H1 (cell line): ENCODE results near the gene RNFT2. TPM values are rescaled to one million over a fixed set of nuclear protein-coding genes. Genes with fewer than 3 reads are reported as not detected.

Source experiments
- CTCF ChIA-PET: fragments of 300-600 bp; sonication (Branson Sonifier 250); formaldehyde crosslinking; loops from one replicate; lab custom pipeline; 2021; ENCODE audit not compliant: partially characterized antibody; lab: Charles Lee
- POLR2A ChIA-PET: fragments of 300-600 bp; sonication (Branson Sonifier 250); formaldehyde crosslinking; loops from one replicate; lab custom pipeline; 2021; ENCODE audit warnings: inconsistent platforms; ENCODE audit not compliant: partially characterized antibody; lab: Charles Lee
- DNase-seq, 2 experiments: peaks; one replicate each; pipeline versions ENCODE4 v3.0.0 to v3.0.0-alpha.2; 2010 to 2022; ENCODE audit warnings: low spot score in 2 of 2, low read depth in 1 of 2, mixed read lengths in 1 of 2
- FAIRE-seq: peaks from 2 replicates; lab custom pipeline; 2011; peaks lifted over from hg19 to GRCh38; lab: Jason Lieb, UNC
- H2AFZ ChIP-seq: 2 replicates; pipeline ENCODE4 v1.8.1; 2012; ENCODE audit warnings: low read length, inconsistent platforms
- H2AK5ac ChIP-seq: 2 replicates; pipeline ENCODE4 v1.6.1; 2013; ENCODE audit warnings: low read depth, low read length
- H2BK120ac ChIP-seq: replicated peaks from 2 replicates; pipeline ENCODE3; 2013; ENCODE audit warnings: low read depth, low read length, inconsistent platforms
- H2BK12ac ChIP-seq: 2 replicates; pipeline ENCODE4 v1.6.1; 2013; ENCODE audit warnings: low read depth, low read length
- H2BK15ac ChIP-seq: 2 replicates; pipeline ENCODE4 v1.6.1; 2013; ENCODE audit warnings: low read length
- H2BK20ac ChIP-seq: 2 replicates; pipeline ENCODE4 v1.6.1; 2013; ENCODE audit warnings: low read length
- H2BK5ac ChIP-seq: 2 replicates; pipeline ENCODE4 v1.6.1; 2013; ENCODE audit warnings: low read depth, low read length
- H3K14ac ChIP-seq: 2 replicates; pipeline ENCODE4 v1.6.1; 2013; ENCODE audit warnings: inconsistent platforms; ENCODE audit not compliant: insufficient read length
- H3K18ac ChIP-seq: 2 replicates; pipeline ENCODE4 v1.6.1; 2013; ENCODE audit warnings: low read length; ENCODE audit errors: extremely low read depth
- H3K23ac ChIP-seq: 2 replicates; pipeline ENCODE4 v1.6.1; 2013; ENCODE audit warnings: inconsistent platforms; ENCODE audit not compliant: insufficient read length
- H3K23me2 ChIP-seq: 2 replicates; pipeline ENCODE4 v1.6.1; 2013; ENCODE audit warnings: low read depth, low read length
- H3K27ac ChIP-seq: 2 replicates; pipeline ENCODE4 v1.6.1; 2011; ENCODE audit warnings: low read depth, low read length, inconsistent platforms
- H3K27me3 ChIP-seq, 4 experiments: replicated peaks in 1 of 4; 1 replicate in 1 of 4; 2 replicates in 3 of 4; pipeline versions ENCODE4 v1.6.1 to v1.8.1; 2011 to 2013; ENCODE audit warnings: low read length in 3 of 4, mild to moderate bottlenecking in 3 of 4, inconsistent platforms in 2 of 4, mixed read lengths in 2 of 4, moderate library complexity in 1 of 4; ENCODE audit not compliant: control insufficient read depth in 3 of 4, insufficient read depth in 3 of 4; ENCODE audit errors: extremely low read depth in 1 of 4
- H3K36me3 ChIP-seq, 4 experiments: 2 replicates each; pipeline versions ENCODE4 v1.6.1 to v1.8.1; 2011 to 2013; ENCODE audit warnings: mild to moderate bottlenecking in 4 of 4, low read length in 3 of 4, moderate library complexity in 2 of 4, control low read depth in 1 of 4, inconsistent platforms in 1 of 4; ENCODE audit not compliant: insufficient read depth in 4 of 4, control insufficient read depth in 2 of 4
- H3K4ac ChIP-seq: replicated peaks from 2 replicates; pipeline ENCODE3; 2013; ENCODE audit warnings: low read length, low read depth, mixed read lengths, inconsistent platforms; ENCODE audit not compliant: insufficient read length
- H3K4me1 ChIP-seq, 4 experiments: replicated peaks in 1 of 4; 1 replicate in 1 of 4; 2 replicates in 3 of 4; pipeline versions ENCODE4 v1.6.1 to v1.8.1; 2011 to 2013; ENCODE audit warnings: low read length in 3 of 4, inconsistent platforms in 2 of 4, mixed read lengths in 1 of 4; ENCODE audit not compliant: insufficient read depth in 4 of 4, control insufficient read depth in 3 of 4
- H3K4me2 ChIP-seq, 2 experiments: 2 replicates each; pipeline versions ENCODE4 v1.6.1 to v1.8.1; 2011 to 2013; ENCODE audit warnings: low read depth in 2 of 2, low read length in 2 of 2, control low read depth in 1 of 2, inconsistent platforms in 1 of 2, mild to moderate bottlenecking in 1 of 2; ENCODE audit not compliant: insufficient read depth in 1 of 2
- H3K4me3 ChIP-seq, 4 experiments: fragments of 200-600, 300-600 bp in 1 of 4; sonication (generic), shearing (Covaris generic), sonication (Bioruptor Twin) in 1 of 4; 2 replicates each; pipeline versions ENCODE4 v1.5.1 to v1.8.1; 2011 to 2016; ENCODE audit warnings: low read length in 4 of 4, low read depth in 3 of 4, control low read depth in 2 of 4, inconsistent platforms in 2 of 4, mild to moderate bottlenecking in 2 of 4, mixed read lengths in 1 of 4, moderate library complexity in 1 of 4; ENCODE audit not compliant: insufficient read depth in 2 of 4; ENCODE audit errors: extremely low read depth in 1 of 4
- H3K56ac ChIP-seq: replicated peaks from 2 replicates; pipeline ENCODE3; 2013; ENCODE audit warnings: low read depth, mild to moderate bottlenecking, mixed read lengths, low read length, inconsistent platforms; ENCODE audit not compliant: insufficient read length
- H3K79me1 ChIP-seq: 2 replicates; pipeline ENCODE4 v1.6.1; 2013; ENCODE audit warnings: low read depth, low read length, control low read depth
- H3K79me2 ChIP-seq, 2 experiments: 2 replicates each; pipeline versions ENCODE4 v1.6.1 to v1.8.1; 2012 to 2013; ENCODE audit warnings: low read length in 2 of 2, mild to moderate bottlenecking in 2 of 2, inconsistent platforms in 1 of 2; ENCODE audit not compliant: insufficient read depth in 2 of 2, control insufficient read depth in 1 of 2
- H3K9ac ChIP-seq, 4 experiments: replicated peaks in 1 of 4; 1 replicate in 1 of 4; 2 replicates in 3 of 4; pipeline versions ENCODE4 v1.6.1 to v1.8.1; 2011 to 2013; ENCODE audit warnings: low read depth in 3 of 4, low read length in 3 of 4, control low read depth in 2 of 4, mild to moderate bottlenecking in 2 of 4, moderate library complexity in 2 of 4, inconsistent platforms in 1 of 4; ENCODE audit errors: extremely low read depth in 1 of 4
- H3K9me3 ChIP-seq, 2 experiments: 2 replicates each; pipeline versions ENCODE4 v1.6.1 to v1.8.1; 2012 to 2013; ENCODE audit warnings: mild to moderate bottlenecking in 2 of 2, moderate library complexity in 2 of 2, control low read depth in 1 of 2, inconsistent platforms in 1 of 2, low read depth in 1 of 2, low read length in 1 of 2, mixed read lengths in 1 of 2; ENCODE audit not compliant: insufficient read depth in 2 of 2
- H4K20me1 ChIP-seq, 2 experiments: replicated peaks in 1 of 2; 2 replicates each; pipeline versions ENCODE3 to v1.8.1; 2011 to 2013; ENCODE audit warnings: inconsistent platforms in 2 of 2, low read length in 2 of 2, mild to moderate bottlenecking in 1 of 2; ENCODE audit not compliant: insufficient read depth in 2 of 2, control insufficient read depth in 1 of 2
- H4K5ac ChIP-seq: 2 replicates; pipeline ENCODE4 v1.6.1; 2013; ENCODE audit warnings: low read length, low read depth, mixed read lengths, inconsistent platforms; ENCODE audit not compliant: insufficient read length
- H4K8ac ChIP-seq: 2 replicates; pipeline ENCODE4 v1.8.0; 2013; ENCODE audit warnings: mild to moderate bottlenecking, moderate library complexity, low read length, inconsistent platforms; ENCODE audit not compliant: insufficient read depth; ENCODE audit errors: extremely low read depth
- H4K91ac ChIP-seq: replicated peaks from 2 replicates; pipeline ENCODE3; 2013; ENCODE audit warnings: low read length, mixed read lengths, inconsistent platforms; ENCODE audit not compliant: insufficient read length
- EZH2 ChIP-seq: fragments of 200-600 bp; sonication (generic); IDR thresholded peaks from 2 replicates; pipeline ENCODE4 v1.7.1; 2012; ENCODE audit warnings: low read depth, mild to moderate bottlenecking, moderate library complexity, low read length, inconsistent platforms; ENCODE audit not compliant: severe bottlenecking
- MAX ChIP-seq: IDR thresholded peaks from 2 replicates; pipeline ENCODE4 v1.6.1; 2012; ENCODE audit warnings: inconsistent platforms
- SP2 ChIP-seq: IDR thresholded peaks from 2 replicates; pipeline ENCODE4 v1.6.1; 2012; ENCODE audit warnings: mild to moderate bottlenecking, low read length, inconsistent platforms
- SP4 ChIP-seq: IDR thresholded peaks from 2 replicates; pipeline ENCODE4 v1.6.1; 2012; ENCODE audit warnings: low read length, inconsistent platforms
- WGBS, 2 experiments: shearing (Covaris generic) in 1 of 2; methylation state at CpG; one replicate each; pipeline versions ENCODE4 v1.1.6 to v1.1.7; 2013 to 2015; ENCODE audit warnings: low lambda C conversion rate in 2 of 2, mixed read lengths in 2 of 2, inconsistent platforms in 1 of 2, low coverage in 1 of 2, missing lambda C conversion rate in 1 of 2; ENCODE audit not compliant: insufficient replicate concordance in 2 of 2, insufficient coverage in 1 of 2, insufficient read length in 1 of 2; ENCODE audit errors: extremely low coverage in 1 of 2, missing lambda C conversion rate in 1 of 2; 5-methylcytosine and 5-hydroxymethylcytosine counted together
- polyA plus RNA-seq, 7 experiments: library from polyadenylated mRNA; depleted of rRNA in 3 of 7; stranded (reverse) in 5 of 7; unstranded in 2 of 7; fragments of >200 nt in 5 of 7; fragments of 200-250 nt in 2 of 7; gene quantifications; 1 replicate in 5 of 7; 2 replicates in 1 of 7; 4 replicates in 1 of 7; pipeline versions ENCODE4 v1.2.1 to v1.2.3, GENCODE V29; 2011 to 2013; ENCODE audit warnings: missing spikeins in 2 of 7, mixed read lengths in 2 of 7
- total RNA-seq: library from RNA; stranded (reverse); fragmentation: NEBNext Ultra II Directional; extraction: Animal tissue kit (Norgen Biotek cat#: 25700); gene quantifications from 2 replicates; pipeline ENCODE4 v1.2.1, GENCODE V29; 2021
- TF ChIP-seq, protein P1 (sequence below), 3 experiments: IDR thresholded peaks; 1 replicate in 2 of 3; 2 replicates in 1 of 3; pipeline versions ENCODE4 v1.5.1 to v1.6.1; 2011; ENCODE audit warnings: low read length in 3 of 3, mild to moderate bottlenecking in 3 of 3, inconsistent platforms in 2 of 3, low read depth in 1 of 3, moderate library complexity in 1 of 3; ENCODE audit not compliant: insufficient read depth in 1 of 3; ENCODE audit errors: control extremely low read depth in 1 of 3

The RNFT2 gene
- total and polyA plus RNA-seq, 2 of the 8 experiments (the other 6 are each of a cell fraction or from before 2014, with no cell fraction given): 14.2 to 33.1 TPM

GRCh38 chr12:116859079-116859478 is 121.0 kb downstream of the RNFT2 start:
- Histone ChIP-seq H4K20me1 (no peaks in the 10 kb centered on the region), H3K79me1 (no peaks in the 10 kb centered on the region), H2BK12ac (no peak overlapping the region), H3K4me1 (no peaks in the 10 kb centered on the region), H3K9ac (no peak overlapping the region; a peak in 1 of 7 replicates), H3K18ac (no peak overlapping the region), H2AFZ (no peak overlapping the region), H3K27ac (no peak overlapping the region), H3K9me3 (no peaks in the 10 kb centered on the region), H3K79me2 (no peaks in the 10 kb centered on the region), H3K4me2 (no peak overlapping the region), H2BK5ac (no peak overlapping the region), H3K56ac (no peak overlapping the region), H2BK120ac (no peak overlapping the region), H3K23me2 (no peaks in the 10 kb centered on the region), H3K27me3 (no peaks in the 10 kb centered on the region), H4K8ac (no peak overlapping the region), H2BK15ac (no peak overlapping the region), H3K14ac (no peak overlapping the region), H3K4ac (no peak overlapping the region), H3K4me3 (no peak overlapping the region), H2BK20ac (no peak overlapping the region), H4K91ac (no peak overlapping the region), H2AK5ac (no peak overlapping the region), H3K36me3 (no peaks in the 10 kb centered on the region), H3K23ac (no peak overlapping the region), H4K5ac (no peak overlapping the region)
- no peak for DNase-seq
- no peak for FAIRE-seq
- TF ChIP-seq, protein P1, sequence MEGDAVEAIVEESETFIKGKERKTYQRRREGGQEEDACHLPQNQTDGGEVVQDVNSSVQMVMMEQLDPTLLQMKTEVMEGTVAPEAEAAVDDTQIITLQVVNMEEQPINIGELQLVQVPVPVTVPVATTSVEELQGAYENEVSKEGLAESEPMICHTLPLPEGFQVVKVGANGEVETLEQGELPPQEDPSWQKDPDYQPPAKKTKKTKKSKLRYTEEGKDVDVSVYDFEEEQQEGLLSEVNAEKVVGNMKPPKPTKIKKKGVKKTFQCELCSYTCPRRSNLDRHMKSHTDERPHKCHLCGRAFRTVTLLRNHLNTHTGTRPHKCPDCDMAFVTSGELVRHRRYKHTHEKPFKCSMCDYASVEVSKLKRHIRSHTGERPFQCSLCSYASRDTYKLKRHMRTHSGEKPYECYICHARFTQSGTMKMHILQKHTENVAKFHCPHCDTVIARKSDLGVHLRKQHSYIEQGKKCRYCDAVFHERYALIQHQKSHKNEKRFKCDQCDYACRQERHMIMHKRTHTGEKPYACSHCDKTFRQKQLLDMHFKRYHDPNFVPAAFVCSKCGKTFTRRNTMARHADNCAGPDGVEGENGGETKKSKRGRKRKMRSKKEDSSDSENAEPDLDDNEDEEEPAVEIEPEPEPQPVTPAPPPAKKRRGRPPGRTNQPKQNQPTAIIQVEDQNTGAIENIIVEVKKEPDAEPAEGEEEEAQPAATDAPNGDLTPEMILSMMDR (IDR thresholded peaks at IDR 0.05; ENCODE audit: control extremely low read depth in 1 of 3, insufficient read depth in 1 of 3, low read depth in 1 of 3, low read length in 3 of 3): no peak
- no peak for TF ChIP-seq SP2
- TF ChIP-seq MAX: no peak
- no peak for TF ChIP-seq EZH2
- no peak for TF ChIP-seq SP4
- POLR2A ChIA-PET: interaction anchor here (0.6 to 1.0 kb wide), 3 partner anchors 23 to 83 kb away, joined by 3 read pairs; no protein-coding TSS in a partner anchor
- CTCF ChIA-PET: interaction anchor here (0.8 to 1.8 kb wide), 7 partner anchors 23 to 811 kb away, joined by 3 to 8 read pairs (median 3); no protein-coding TSS in a partner anchor
- WGBS, 2 experiments: 73% methylated on average over 5 of the region's 5 CpGs; no CpG with 5 or more reads in 1 of the 2 experiments
